AG04449 (cell line): ENCODE data around the gene CLK4.

Source experiments
- CTCF ChIA-PET: fragments of 350-600 bp; formaldehyde crosslinking; extraction: SDS; loops from one replicate; lab custom pipeline; 2021; ENCODE audit warnings: antibody characterized with exemption; lab: Yijun Ruan, JAX
- POLR2A ChIA-PET: fragments of 400-600, 350-600 bp; formaldehyde crosslinking; extraction: SDS; loops from one replicate; lab custom pipeline; 2020; ENCODE audit warnings: antibody characterized with exemption, inconsistent platforms; lab: Yijun Ruan, JAX
- DNase-seq: peaks from one replicate; pipeline ENCODE4 v3.0.0-alpha.2; 2010; ENCODE audit warnings: low read depth, low spot score
- H3K4me3 ChIP-seq: 2 replicates; pipeline ENCODE4 v1.5.1; 2011; ENCODE audit warnings: low read depth, mild to moderate bottlenecking, control low read depth, low read length
- TF ChIP-seq, protein P1 (sequence below): IDR thresholded peaks from one replicate; pipeline ENCODE4 v1.5.1; 2011; ENCODE audit warnings: mild to moderate bottlenecking, moderate library complexity, low read length, control low read depth, inconsistent platforms; ENCODE audit not compliant: insufficient read depth; ENCODE audit errors: missing control alignments

The CLK4 gene

DNA sequence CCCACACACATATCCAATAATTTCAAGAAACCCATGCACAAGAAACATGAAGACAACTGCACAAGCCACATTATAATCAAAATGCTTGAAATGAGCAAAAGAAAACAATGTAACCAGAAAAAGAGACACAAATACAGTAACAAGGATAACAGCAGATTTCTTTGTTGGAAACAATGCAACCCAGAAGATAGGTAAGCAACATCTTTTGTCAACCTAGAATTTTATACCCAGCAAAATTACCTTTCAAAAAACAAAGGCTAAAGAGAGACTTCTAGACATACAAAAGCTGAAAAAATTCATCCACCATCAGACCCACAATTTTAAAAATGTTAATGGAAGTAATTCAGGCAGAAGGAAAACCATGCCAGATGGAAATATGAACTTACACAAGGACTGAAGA lies 31.7 kb downstream of the CLK4 start:
- no peak for DNase-seq
- POLR2A ChIA-PET: no interaction called here
- TF ChIP-seq, protein P1, sequence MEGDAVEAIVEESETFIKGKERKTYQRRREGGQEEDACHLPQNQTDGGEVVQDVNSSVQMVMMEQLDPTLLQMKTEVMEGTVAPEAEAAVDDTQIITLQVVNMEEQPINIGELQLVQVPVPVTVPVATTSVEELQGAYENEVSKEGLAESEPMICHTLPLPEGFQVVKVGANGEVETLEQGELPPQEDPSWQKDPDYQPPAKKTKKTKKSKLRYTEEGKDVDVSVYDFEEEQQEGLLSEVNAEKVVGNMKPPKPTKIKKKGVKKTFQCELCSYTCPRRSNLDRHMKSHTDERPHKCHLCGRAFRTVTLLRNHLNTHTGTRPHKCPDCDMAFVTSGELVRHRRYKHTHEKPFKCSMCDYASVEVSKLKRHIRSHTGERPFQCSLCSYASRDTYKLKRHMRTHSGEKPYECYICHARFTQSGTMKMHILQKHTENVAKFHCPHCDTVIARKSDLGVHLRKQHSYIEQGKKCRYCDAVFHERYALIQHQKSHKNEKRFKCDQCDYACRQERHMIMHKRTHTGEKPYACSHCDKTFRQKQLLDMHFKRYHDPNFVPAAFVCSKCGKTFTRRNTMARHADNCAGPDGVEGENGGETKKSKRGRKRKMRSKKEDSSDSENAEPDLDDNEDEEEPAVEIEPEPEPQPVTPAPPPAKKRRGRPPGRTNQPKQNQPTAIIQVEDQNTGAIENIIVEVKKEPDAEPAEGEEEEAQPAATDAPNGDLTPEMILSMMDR: no peak
- CTCF ChIA-PET: interaction anchor here (1.2 kb wide), 1 partner anchor 360 kb away, joined by 3 read pairs; no protein-coding TSS in a partner anchor
- no peak overlapping the region for H3K4me3 ChIP-seq

GRCh38 chr5:178590924-178591423 lies 35.9 kb downstream of the CLK4 start:
- DNase-seq: no peak
- CTCF ChIA-PET: no interaction called here

GRCh38 chr5:178590141-178590923 lies 36.5 kb downstream of the CLK4 start, which contains the start of gene COL23A1:
COL23A1 (minus strand) TSS chr5:178590393.
- peak within 1 kb of the TSS; percentile 45 for H3K4me3 ChIP-seq
- TF ChIP-seq, protein P1: peak; percentile 49
- POLR2A ChIA-PET: no interaction called here
- CTCF ChIA-PET: interaction anchor here (1.0 to 1.5 kb wide), 2 partner anchors 33 to 309 kb away, joined by 3 read pairs; no protein-coding TSS in a partner anchor
- DNase-seq: no peak

More at GRCh38 chr5:178590924-178591423, 35.9 kb downstream of the CLK4 start:
- no peak overlapping the region; the same call in 1 of the 2 replicates for H3K4me3 ChIP-seq
- POLR2A ChIA-PET: no interaction called here
- TF ChIP-seq, protein P1: no peak

DNA sequence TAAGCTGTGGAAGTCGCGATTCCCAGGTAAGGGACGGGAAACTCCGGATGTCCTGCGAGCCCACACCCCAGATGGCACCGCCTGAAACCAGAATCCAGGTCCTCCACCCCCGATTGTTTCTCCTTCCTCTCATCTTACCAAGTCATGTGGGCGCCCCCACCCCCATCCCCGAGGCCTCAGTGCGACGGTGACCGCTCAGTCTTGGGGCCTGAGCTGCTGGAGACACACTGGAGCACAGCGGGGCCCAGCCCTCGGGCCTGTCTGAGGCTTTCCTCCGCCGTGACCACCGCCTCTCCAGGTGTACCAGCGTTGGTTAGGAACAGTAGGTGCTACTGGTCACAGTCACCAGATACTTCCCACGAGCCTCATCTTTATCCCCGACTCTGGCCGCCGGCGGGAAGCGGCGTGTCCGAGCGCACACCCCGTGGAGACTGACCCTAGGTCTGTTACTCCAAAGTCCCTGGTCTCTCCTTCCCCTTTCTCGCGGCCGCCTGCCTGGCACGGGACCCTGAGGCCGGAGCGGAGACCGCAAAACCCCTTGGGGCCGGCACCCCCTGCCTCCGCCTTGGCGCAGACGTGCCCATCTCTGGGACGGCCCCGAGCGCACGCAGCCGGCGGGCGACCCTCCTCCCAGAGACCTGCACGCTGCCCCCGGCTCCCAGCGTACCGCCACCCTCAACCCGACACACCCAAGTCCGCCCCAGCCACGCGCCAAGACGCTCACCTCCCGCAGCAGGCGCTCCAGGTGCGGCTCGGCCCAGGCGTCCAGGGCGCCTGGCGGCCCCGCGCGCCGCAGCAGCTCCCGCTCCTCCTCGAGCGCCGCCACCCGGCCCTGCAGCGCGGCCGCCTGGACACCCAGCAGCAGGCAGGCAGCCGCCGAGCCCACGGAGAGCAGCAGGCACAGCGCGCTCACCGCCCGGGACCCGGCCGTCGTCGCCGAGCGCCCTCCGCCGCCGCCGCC lies 37.4 kb downstream of the CLK4 start:
- POLR2A ChIA-PET: no interaction called here
- DNase-seq: no peak
- CTCF ChIA-PET: interaction anchor here (1.0 to 2.1 kb wide), 3 partner anchors 34 to 354 kb away, joined by 3 to 6 read pairs (median 3); no protein-coding TSS in a partner anchor
- TF ChIP-seq, protein P1: peak; percentile 5
- peak overlapping the region; percentile 45 for H3K4me3 ChIP-seq

DNA sequence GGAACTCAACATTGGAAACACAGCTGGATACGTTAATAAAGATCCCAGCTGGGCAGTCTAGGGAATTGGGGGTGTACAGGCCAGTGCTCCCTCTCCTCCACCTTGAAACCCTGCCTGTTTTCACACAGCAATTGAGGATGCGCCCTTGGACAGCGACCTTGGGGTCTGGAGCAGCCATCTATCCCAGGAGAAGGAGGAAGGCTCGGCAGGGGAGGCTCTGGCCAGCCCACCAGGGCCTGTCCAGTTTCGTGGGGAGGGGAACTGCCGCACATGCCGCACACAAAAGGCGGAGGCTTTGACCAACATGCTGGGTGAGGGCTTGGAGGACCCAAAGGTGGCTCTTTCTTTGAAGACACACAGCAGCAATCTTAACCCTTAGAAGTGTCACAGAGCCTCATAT lies 38.1 kb downstream of the CLK4 start:
- CTCF ChIA-PET: interaction anchor here (1.5 to 2.1 kb wide), 2 partner anchors 307 to 354 kb away, joined by 3 to 6 read pairs; no protein-coding TSS in a partner anchor

More for the DNA sequence above, 38.1 kb downstream of the CLK4 start:
- DNase-seq: no peak
- POLR2A ChIA-PET: no interaction called here
- TF ChIP-seq, protein P1: no peak
- H3K4me3 ChIP-seq: no peak overlapping the region
